Esophagus squamous epithelium (tissue), 5 donors: ENCODE results near the gene MTOR. TPM values are rescaled to one million over a fixed set of nuclear protein-coding genes. Genes with fewer than 3 reads are reported as not detected.

Experiments used
- DNase-seq: peaks from one replicate; lab custom pipeline; 2025; lab: John Stamatoyannopoulos, UW
- H3K27ac ChIP-seq, 4 donors: fragments of 200-600 bp; sonication (generic); one replicate each; pipeline ENCODE4 v1.5.1; 2016 to 2019; ENCODE audit warnings: mild to moderate bottlenecking in 1 of 4
- H3K27me3 ChIP-seq, 4 donors: fragments of 200-600 bp; sonication (generic); 1 replicate in 3 of 4; 2 replicates in 1 of 4; pipeline versions ENCODE4 v1.5.1 to v1.6.0; 2017 to 2021; ENCODE audit warnings: antibody characterized with exemption in 1 of 4
- H3K36me3 ChIP-seq, 3 donors: fragments of 200-600 bp; sonication (generic); one replicate each; pipeline ENCODE4 v1.5.1; 2016 to 2019
- H3K4me1 ChIP-seq, 3 donors: fragments of 200-600 bp; sonication (generic); one replicate each; pipeline ENCODE4 v1.5.1; 2017 to 2019
- H3K4me3 ChIP-seq, 4 donors: fragments of 200-600 bp; sonication (generic); 1 replicate in 3 of 4; 2 replicates in 1 of 4; pipeline ENCODE4 v1.5.1; 2016 to 2019; ENCODE audit warnings: mild to moderate bottlenecking in 2 of 4, moderate library complexity in 1 of 4
- H3K9me3 ChIP-seq, 3 donors: fragments of 200-600 bp; sonication (generic); one replicate each; pipeline ENCODE4 v1.5.1; 2016 to 2019
- CTCF ChIP-seq, 6 experiments: fragments of 450-650 bp in 4 of 6; fragments of 200-600 bp in 2 of 6; sonication (generic) in 2 of 6; IDR thresholded peaks; one replicate each; pipeline ENCODE4 v1.5.1; 2016 to 2019; ENCODE audit warnings: antibody characterized with exemption in 6 of 6, mild to moderate bottlenecking in 4 of 6, moderate library complexity in 4 of 6
- POLR2A ChIP-seq, 4 donors: fragments of 450-650 bp; IDR thresholded peaks; one replicate each; pipeline ENCODE4 v1.6.1; 2017; ENCODE audit warnings: antibody characterized with exemption in 4 of 4, mild to moderate bottlenecking in 4 of 4, moderate library complexity in 3 of 4
- WGBS, 2 donors: methylation state at CpG; one replicate each; pipeline ENCODE4 v1.1.5; 2018; 5-methylcytosine and 5-hydroxymethylcytosine counted together
- intact Hi-C: fragments of 100-400 bp; cut with DNase I; formaldehyde crosslinking; loops from one replicate; pipeline ENCODE4 v1.15.0; 2022
- total RNA-seq, 4 donors: library from RNA; depleted of rRNA; stranded (reverse); fragments of >200 nt; gene quantifications; one replicate each; pipeline ENCODE4 v1.1.0, GENCODE V29; 2016
- donor health status: DM: yes; HTN: yes; CAD: no.

The MTOR gene
- total RNA-seq, 4 donors from 2014 or later = 25.4 to 34.2 (median 30.1) TPM

GRCh38 chr1:11266268-11267074 lies 4.1 kb upstream of the MTOR start:
- no peak for DNase-seq
- Histone ChIP-seq H3K4me3 (no peak overlapping the region), H3K36me3 (no peaks in the 10 kb centered on the region), H3K27ac (no peak overlapping the region), H3K27me3 (no peaks in the 10 kb centered on the region), H3K9me3 (no peaks in the 10 kb centered on the region), H3K4me1 (peaks cover 3 to 12% (median 9%) of the 10 kb centered on the region in 3 donors)
- TF ChIP-seq CTCF (IDR thresholded peaks at IDR 0.05) = no peak
- no peak for TF ChIP-seq POLR2A (IDR thresholded peaks at IDR 0.05)
- intact Hi-C loops = no loop called here
- WGBS, 2 donors = 83 to 84% methylated on average over 12 of the region's 12 CpGs

GRCh38 chr1:11256299-11256698 lies 6.1 kb downstream of the MTOR start:
- TF ChIP-seq POLR2A (IDR thresholded peaks at IDR 0.05) (no peak), CTCF (IDR thresholded peaks at IDR 0.05) (no peak)
- H3K36me3 ChIP-seq = peaks cover 13 to 88% (median 58%) of the 10 kb centered on the region in 3 donors
- no peak overlapping the region for H3K4me3 ChIP-seq
- intact Hi-C loops = no loop called here
- DNase-seq = no peak
- H3K4me1 ChIP-seq = peaks cover 3 to 8% (median 8%) of the 10 kb centered on the region in 3 donors
- H3K27ac ChIP-seq = no peak overlapping the region
- no peaks in the 10 kb centered on the region for H3K27me3 ChIP-seq
- no peaks in the 10 kb centered on the region for H3K9me3 ChIP-seq
- WGBS, 2 donors = 100% methylated on average over 1 of the region's 1 CpG; no CpG with 5 or more reads in 1 of the 2 donors

GRCh38 chr1:11253226-11253625 lies 9.1 kb downstream of the MTOR start:
- no peak for TF ChIP-seq POLR2A (IDR thresholded peaks at IDR 0.05)
- no peak for TF ChIP-seq CTCF (IDR thresholded peaks at IDR 0.05)
- Histone ChIP-seq H3K27ac (no peak overlapping the region), H3K4me3 (no peak overlapping the region), H3K27me3 (no peaks in the 10 kb centered on the region), H3K4me1 (no peaks in the 10 kb centered on the region), H3K9me3 (no peaks in the 10 kb centered on the region), H3K36me3 (peaks cover 13 to 92% (median 57%) of the 10 kb centered on the region in 3 donors)
- intact Hi-C loops = no loop called here
- DNase-seq = no peak
- 71 to 77% methylated on average over 8 of the region's 8 CpGs for WGBS, 2 donors

GRCh38 chr1:11252538-11252937 lies 9.8 kb downstream of the MTOR start:
- intact Hi-C loops = no loop called here
- WGBS, 2 donors = 96% methylated on average over 8 of the region's 8 CpGs

More at GRCh38 chr1:11252538-11252937, 9.8 kb downstream of the MTOR start:
- no peaks in the 10 kb centered on the region for H3K4me1 ChIP-seq
- peaks cover 13 to 92% (median 54%) of the 10 kb centered on the region in 3 donors for H3K36me3 ChIP-seq
- DNase-seq = no peak
- H3K4me3 ChIP-seq = no peak overlapping the region
- H3K27ac ChIP-seq = no peak overlapping the region
- TF ChIP-seq CTCF (IDR thresholded peaks at IDR 0.05) = no peak
- TF ChIP-seq POLR2A (IDR thresholded peaks at IDR 0.05) = no peak
- H3K27me3 ChIP-seq = no peaks in the 10 kb centered on the region
- no peaks in the 10 kb centered on the region for H3K9me3 ChIP-seq
